IMR-90 (cell line): Measurements from ENCODE around the gene ATIC. TPM values are rescaled to one million over a fixed set of nuclear protein-coding genes. Genes with fewer than 3 reads are reported as not detected.

ENCODE experiments used
- ATAC-seq: fragments of 200-7000 bp; cut with Tn5 transposase; 2 replicates; pipeline ENCODE4 v1.9.1; 2020; ENCODE audit warnings: low read depth, mild to moderate bottlenecking, moderate library complexity
- BruUV-seq: library from RNA; stranded (reverse); fragments of 400-500 nt; replicated peaks from 2 replicates; lab custom pipeline; 2021; lab: Mats Ljungman, UMichigan
- CTCF ChIA-PET: fragments of 300-600 bp; formaldehyde crosslinking; extraction: SDS; loops from one replicate; lab custom pipeline; 2021; ENCODE audit warnings: antibody characterized with exemption; lab: Yijun Ruan, JAX
- POLR2A ChIA-PET: fragments of 300-600 bp; sonication (Branson Sonifier 250); formaldehyde crosslinking; loops from one replicate; lab custom pipeline; 2022; ENCODE audit warnings: antibody characterized with exemption; ENCODE audit not compliant: unreplicated experiment; lab: Charles Lee
- DNase-seq: peaks from one replicate; pipeline ENCODE4 v3.0.0; 2013
- H2AFZ ChIP-seq: replicated peaks from 2 replicates; pipeline ENCODE3; 2013; ENCODE audit warnings: low read length, mild to moderate bottlenecking; ENCODE audit not compliant: poor library complexity
- H2AK5ac ChIP-seq: 2 replicates; pipeline ENCODE4 v1.6.1; 2013; ENCODE audit warnings: low read depth, low read length, inconsistent platforms
- H2AK9ac ChIP-seq: replicated peaks from 2 replicates; pipeline ENCODE3; 2013; ENCODE audit warnings: mild to moderate bottlenecking, low read depth, low read length, moderate library complexity; ENCODE audit not compliant: poor library complexity
- H2BK120ac ChIP-seq: 2 replicates; pipeline ENCODE4 v1.6.1; 2013; ENCODE audit warnings: low read depth, low read length, inconsistent platforms
- H2BK15ac ChIP-seq: 3 replicates; pipeline ENCODE4 v1.6.1; 2013; ENCODE audit warnings: low read depth, low read length, inconsistent platforms
- H2BK20ac ChIP-seq: 2 replicates; pipeline ENCODE4 v1.6.1; 2013; ENCODE audit warnings: low read depth, mild to moderate bottlenecking, inconsistent platforms, low read length, moderate library complexity
- H2BK5ac ChIP-seq: 2 replicates; pipeline ENCODE4 v1.6.1; 2013; ENCODE audit warnings: mild to moderate bottlenecking, low read depth, low read length, inconsistent platforms; ENCODE audit not compliant: poor library complexity, severe bottlenecking
- H3K14ac ChIP-seq: replicated peaks from 2 replicates; pipeline ENCODE4 v1.6.1; 2013; ENCODE audit warnings: low read depth, low read length, inconsistent platforms
- H3K18ac ChIP-seq: 2 replicates; pipeline ENCODE4 v1.6.1; 2013; ENCODE audit warnings: low read depth, low read length, control low read depth
- H3K23ac ChIP-seq: 2 replicates; pipeline ENCODE4 v1.6.1; 2013; ENCODE audit warnings: low read depth, low read length, inconsistent platforms
- H3K27ac ChIP-seq: 2 replicates; pipeline ENCODE4 v1.5.1; 2013; ENCODE audit warnings: mild to moderate bottlenecking, control low read depth, low read length; ENCODE audit not compliant: insufficient read depth
- H3K27me3 ChIP-seq: 2 replicates; pipeline ENCODE4 v1.6.1; 2013; ENCODE audit warnings: low read length; ENCODE audit not compliant: control insufficient read depth, insufficient read depth
- H3K36me3 ChIP-seq: 2 replicates; pipeline ENCODE4 v1.6.1; 2013; ENCODE audit warnings: low read length, mixed read lengths; ENCODE audit not compliant: control insufficient read depth, insufficient read depth
- H3K4ac ChIP-seq: 2 replicates; pipeline ENCODE4 v1.6.1; 2013; ENCODE audit warnings: low read depth, low read length, inconsistent platforms
- H3K4me1 ChIP-seq: 2 replicates; pipeline ENCODE4 v1.6.1; 2013; ENCODE audit warnings: low read length, mixed read lengths; ENCODE audit not compliant: control insufficient read depth, insufficient read depth
- H3K4me2 ChIP-seq: 2 replicates; pipeline ENCODE4 v1.6.1; 2013; ENCODE audit warnings: low read depth, mild to moderate bottlenecking, control low read depth, low read length, moderate library complexity
- H3K4me3 ChIP-seq: 2 replicates; pipeline ENCODE4 v1.5.1; 2013; ENCODE audit warnings: low read depth, mild to moderate bottlenecking, control low read depth, low read length, moderate library complexity; ENCODE audit not compliant: insufficient read depth
- H3K56ac ChIP-seq: 2 replicates; pipeline ENCODE4 v1.6.1; 2013; ENCODE audit warnings: low read length, inconsistent platforms; ENCODE audit not compliant: insufficient read depth; ENCODE audit errors: extremely low read depth
- H3K79me1 ChIP-seq, 2 experiments: 2 replicates each; pipeline ENCODE4 v1.6.1; 2013; ENCODE audit warnings: low read length in 2 of 2, inconsistent platforms in 1 of 2, low read depth in 1 of 2
- H3K9ac ChIP-seq: 2 replicates; pipeline ENCODE4 v1.6.1; 2013; ENCODE audit warnings: low read depth, low read length, control low read depth
- H3K9me1 ChIP-seq: 2 replicates; pipeline ENCODE4 v1.6.1; 2013; ENCODE audit warnings: low read length, inconsistent platforms; ENCODE audit not compliant: insufficient read depth
- H3K9me3 ChIP-seq: 2 replicates; pipeline ENCODE4 v1.6.1; 2013; ENCODE audit warnings: low read length; ENCODE audit not compliant: control insufficient read depth, insufficient read depth
- H4K20me1 ChIP-seq: 2 replicates; pipeline ENCODE4 v1.6.1; 2013; ENCODE audit warnings: low read length, inconsistent platforms; ENCODE audit not compliant: insufficient read depth
- H4K5ac ChIP-seq: 2 replicates; pipeline ENCODE4 v1.6.1; 2013; ENCODE audit warnings: mild to moderate bottlenecking, low read depth, low read length, control low read depth
- H4K8ac ChIP-seq, 2 experiments: 2 replicates each; pipeline ENCODE4 v1.6.1; 2013; ENCODE audit warnings: low read depth in 2 of 2, low read length in 2 of 2, control low read depth in 1 of 2, inconsistent platforms in 1 of 2
- H4K91ac ChIP-seq: 2 replicates; pipeline ENCODE4 v1.6.1; 2013; ENCODE audit warnings: low read depth, low read length, inconsistent platforms; ENCODE audit not compliant: insufficient read depth
- BHLHE40 ChIP-seq: fragments of 150-350 bp; IDR thresholded peaks from 2 replicates; pipeline ENCODE4 v1.6.1; 2016; ENCODE audit warnings: mild to moderate bottlenecking, low read depth, low read length
- FOS ChIP-seq: fragments of 150-350 bp; IDR thresholded peaks from 2 replicates; pipeline ENCODE4 v1.6.1; 2016; ENCODE audit warnings: low read depth, low read length
- POLR2A ChIP-seq: IDR thresholded peaks from 2 replicates; pipeline ENCODE4 v1.6.1; 2012; ENCODE audit warnings: mild to moderate bottlenecking, low read depth, low read length
- RFX5 ChIP-seq: IDR thresholded peaks from 2 replicates; pipeline ENCODE4 v1.8.0; 2012; ENCODE audit warnings: low read depth, mild to moderate bottlenecking, low read length, moderate library complexity
- SMC3 ChIP-seq: fragments of 150-350 bp; IDR thresholded peaks from 2 replicates; pipeline ENCODE4 v1.6.1; 2016; ENCODE audit warnings: low read depth, mild to moderate bottlenecking, antibody characterized with exemption, low read length, moderate library complexity
- WGBS, 2 experiments: methylation state at CpG; one replicate each; pipeline versions ENCODE4 v1.1.5 to v1.1.7; 2013; ENCODE audit warnings: missing lambda C conversion rate in 2 of 2; ENCODE audit not compliant: insufficient read length in 1 of 2; ENCODE audit errors: extremely low coverage in 2 of 2; 5-methylcytosine and 5-hydroxymethylcytosine counted together
- dilution Hi-C: fragments of 300-500 bp; cut with HindIII; formaldehyde crosslinking; loops from one replicate; pipeline ENCODE4 v1.14.3; 2018; ENCODE audit warnings: low sequenced_read_pairs; ENCODE audit not compliant: unreplicated experiment
- in situ Hi-C: fragments of 300-500 bp; cut with MboI; formaldehyde crosslinking; loops from 3 replicates; pipeline ENCODE4 v1.14.3; 2019; ENCODE audit warnings: low sequenced_read_pairs, inconsistent platforms, mixed read lengths
- intact Hi-C: fragments of 100-400 bp; cut with micrococcal nuclease; formaldehyde crosslinking; loops from 2 replicates; pipeline ENCODE4 v1.10.0; 2022
- polyA plus RNA-seq, 3 experiments: library from polyadenylated mRNA; depleted of rRNA; stranded (reverse); fragments of >200 nt; gene quantifications; 2 replicates each; pipeline ENCODE4 v1.2.3, GENCODE V29; 2012; ENCODE audit warnings: low replicate concordance in 1 of 3
- total RNA-seq: library from RNA; depleted of rRNA; stranded (reverse); fragments of >200 nt; gene quantifications from 2 replicates; pipeline ENCODE4 v1.2.3, GENCODE V29; 2012
- TF ChIP-seq, protein P1 (sequence below): fragments of 150-350 bp; IDR thresholded peaks from 2 replicates; pipeline ENCODE4 v1.6.1; 2017; ENCODE audit warnings: mild to moderate bottlenecking, antibody characterized with exemption, low read length, low read depth

ATIC gene
- total and polyA plus RNA-seq, 2 of the 4 experiments (the other 2 are of a cell fraction) = 30.5 to 101 TPM

DNA sequence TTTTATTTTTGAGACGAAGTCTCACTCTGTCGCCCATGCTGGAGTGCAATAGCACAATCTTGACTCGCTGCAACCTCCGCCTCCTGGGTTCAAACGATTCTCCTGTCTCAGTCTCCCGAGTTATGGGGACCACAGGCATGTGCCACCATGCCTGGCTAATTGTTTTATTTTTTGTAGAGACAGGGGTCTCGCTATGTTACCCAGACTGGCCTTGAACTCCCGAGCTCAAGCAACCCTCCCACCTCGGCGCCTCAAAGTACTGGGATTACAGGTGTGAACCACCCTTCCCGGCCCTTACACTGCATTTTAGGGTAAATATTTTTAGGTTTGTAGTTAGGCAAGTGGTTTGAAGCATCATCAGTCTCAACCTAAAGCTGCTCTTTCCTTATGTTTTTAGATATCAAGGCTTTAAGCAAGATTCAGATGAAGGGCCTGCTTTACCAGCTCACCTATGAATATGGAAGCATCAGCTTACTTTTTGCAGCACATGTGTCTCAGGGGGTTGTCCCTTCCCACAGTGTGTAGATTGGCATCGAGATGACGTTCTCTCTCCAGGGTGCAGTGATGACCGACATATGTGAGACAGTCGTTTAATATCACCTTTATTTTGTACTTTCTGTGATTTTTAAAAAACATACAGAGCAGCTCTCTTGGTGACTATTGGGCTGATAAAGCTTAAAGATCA, 47.2 kb downstream of the ATIC start:
- H3K9me1 ChIP-seq = peaks cover 2% of the 10 kb centered on the region; the same call in 1 of the 2 replicates
- peaks cover 33% of the 10 kb centered on the region for H3K36me3 ChIP-seq
- H2BK15ac ChIP-seq = no peak overlapping the region
- H3K23ac ChIP-seq = no peak overlapping the region; the same call in 1 of the 2 replicates
- intact Hi-C loops (no loop called here), in situ Hi-C loops (no loop called here), dilution Hi-C loops (no loop called here)
- no peak overlapping the region for H2BK5ac ChIP-seq
- H3K9me3 ChIP-seq = no peaks in the 10 kb centered on the region
- H3K56ac ChIP-seq = no peak overlapping the region
- no peak overlapping the region for H4K8ac ChIP-seq
- no peak overlapping the region for H4K5ac ChIP-seq
- H3K18ac ChIP-seq = no peak overlapping the region
- POLR2A ChIA-PET = no interaction called here
- no peak overlapping the region for H2AK9ac ChIP-seq
- DNase-seq = peak; percentile 47
- TF ChIP-seq FOS (no peak), RFX5 (no peak), SMC3 (no peak), POLR2A (peak; percentile 14), BHLHE40 (no peak)
- TF ChIP-seq, protein P1, sequence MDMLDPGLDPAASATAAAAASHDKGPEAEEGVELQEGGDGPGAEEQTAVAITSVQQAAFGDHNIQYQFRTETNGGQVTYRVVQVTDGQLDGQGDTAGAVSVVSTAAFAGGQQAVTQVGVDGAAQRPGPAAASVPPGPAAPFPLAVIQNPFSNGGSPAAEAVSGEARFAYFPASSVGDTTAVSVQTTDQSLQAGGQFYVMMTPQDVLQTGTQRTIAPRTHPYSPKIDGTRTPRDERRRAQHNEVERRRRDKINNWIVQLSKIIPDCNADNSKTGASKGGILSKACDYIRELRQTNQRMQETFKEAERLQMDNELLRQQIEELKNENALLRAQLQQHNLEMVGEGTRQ = no peak
- no TSS peak for BruUV-seq
- no peak overlapping the region for H3K4me3 ChIP-seq
- no peak overlapping the region for H2AFZ ChIP-seq
- peaks cover 0 to 3% of the 10 kb centered on the region in 2 experiments; a peak in 1 of 4 replicates for H3K79me1 ChIP-seq
- no peak overlapping the region for H3K27ac ChIP-seq
- ATAC-seq = no peak
- H2BK120ac ChIP-seq = no peak overlapping the region
- no peak overlapping the region for H3K4ac ChIP-seq
- WGBS, 2 experiments = no CpG with 5 or more reads among the region's 15 CpGs
- H3K27me3 ChIP-seq = no peaks in the 10 kb centered on the region
- no peak overlapping the region for H3K14ac ChIP-seq
- no peak overlapping the region for H2BK20ac ChIP-seq
- H3K4me2 ChIP-seq = no peak overlapping the region
- no peak overlapping the region for H3K9ac ChIP-seq
- CTCF ChIA-PET = no interaction called here
- H4K20me1 ChIP-seq = peaks cover 13% of the 10 kb centered on the region
- H3K4me1 ChIP-seq = peaks cover 3% of the 10 kb centered on the region; the same call in 1 of the 2 replicates
- no peak overlapping the region for H4K91ac ChIP-seq
- no peak overlapping the region for H2AK5ac ChIP-seq
